GM12878 (cell line): ENCODE data around the gene SEL1L3. TPM values are rescaled to one million over a fixed set of nuclear protein-coding genes. Genes with fewer than 3 reads are reported as not detected.

Experiments used
- ATAC-seq: fragments of 200-7000 bp; cut with Tn5 transposase; 3 replicates; pipeline ENCODE4 v1.9.1; 2020; ENCODE audit warnings: mild to moderate bottlenecking, moderate library complexity
- BruUV-seq: library from RNA; stranded (reverse); fragments of 400-500 nt; replicated peaks from 2 replicates; lab custom pipeline; 2021; lab: Mats Ljungman, UMichigan
- CTCF ChIA-PET: fragments of 300-600 bp; sonication (Branson Sonifier 250); formaldehyde crosslinking; extraction: SDS; loops from one replicate; lab custom pipeline; 2021; ENCODE audit warnings: inconsistent platforms; lab: Yijun Ruan, JAX
- POLR2A ChIA-PET: fragments of 350-600 bp; formaldehyde crosslinking; extraction: SDS; loops from one replicate; lab custom pipeline; 2021; ENCODE audit warnings: inconsistent platforms; lab: Charles Lee
- RAD21 ChIA-PET: fragments of 300-600 bp; sonication (Branson Sonifier 250); formaldehyde crosslinking; loops from one replicate; lab custom pipeline; 2023; ENCODE audit warnings: antibody characterized with exemption; ENCODE audit not compliant: unreplicated experiment; lab: Charles Lee
- SMC1A ChIA-PET: fragments of 300-600 bp; sonication (Branson Sonifier 250); formaldehyde crosslinking; loops from one replicate; lab custom pipeline; 2023; ENCODE audit not compliant: unreplicated experiment, uncharacterized antibody; lab: Charles Lee
- DNase-seq: peaks from one replicate; pipeline ENCODE4 v3.0.0-alpha.2; 2011; ENCODE audit warnings: low read depth, low spot score
- FAIRE-seq: peaks from 3 replicates; lab custom pipeline; 2011; peaks lifted over from hg19 to GRCh38; lab: Jason Lieb, UNC
- H2AFZ ChIP-seq: 2 replicates; pipeline ENCODE4 v1.6.0; 2011; ENCODE audit warnings: low read depth, low read length, control low read depth; ENCODE audit not compliant: control insufficient read depth
- H3K27ac ChIP-seq: 2 replicates; pipeline ENCODE4 v1.5.1; 2011; ENCODE audit warnings: control low read depth; ENCODE audit not compliant: control insufficient read depth, insufficient read depth
- H3K27me3 ChIP-seq, 2 experiments: replicated peaks in 1 of 2; 2 replicates each; pipeline versions ENCODE4 v1.6.0 to v1.6.1; 2011; ENCODE audit warnings: low read length in 1 of 2; ENCODE audit not compliant: control insufficient read depth in 2 of 2, insufficient read depth in 2 of 2
- H3K36me3 ChIP-seq, 2 experiments: 2 replicates each; pipeline ENCODE4 v1.5.1; 2011; ENCODE audit warnings: low read length in 1 of 2; ENCODE audit not compliant: control insufficient read depth in 2 of 2, insufficient read depth in 2 of 2
- H3K4me1 ChIP-seq: 2 replicates; pipeline ENCODE4 v1.6.1; 2011; ENCODE audit warnings: mild to moderate bottlenecking, low read length, moderate library complexity, mixed read lengths; ENCODE audit not compliant: control insufficient read depth, insufficient read depth
- H3K4me2 ChIP-seq: 2 replicates; pipeline ENCODE4 v1.6.0; 2011; ENCODE audit warnings: control low read depth; ENCODE audit not compliant: control insufficient read depth, insufficient read depth
- H3K4me3 ChIP-seq: fragments of 200-600 bp; sonication (generic); 2 replicates; pipeline ENCODE4 v1.5.1; 2016
- H3K79me2 ChIP-seq: 2 replicates; pipeline ENCODE4 v1.6.0; 2011; ENCODE audit warnings: low read length; ENCODE audit not compliant: control insufficient read depth, insufficient read depth
- H3K9ac ChIP-seq: 2 replicates; pipeline ENCODE4 v1.8.0; 2011; ENCODE audit warnings: low read length, control low read depth, mixed read lengths; ENCODE audit not compliant: control insufficient read depth, insufficient read depth
- H3K9me3 ChIP-seq: replicated peaks from 3 replicates; pipeline ENCODE4 v1.5.1; 2011; ENCODE audit warnings: mild to moderate bottlenecking, low read length; ENCODE audit not compliant: control insufficient read depth, insufficient read depth
- H4K20me1 ChIP-seq: 2 replicates; pipeline ENCODE4 v1.6.0; 2011; ENCODE audit not compliant: control insufficient read depth, insufficient read depth
- BHLHE40 ChIP-seq, 2 experiments: fragments of 450-650 bp in 1 of 2; IDR thresholded peaks; 2 replicates each; pipeline ENCODE4 v1.6.1; 2011 to 2017; ENCODE audit warnings: low read depth in 2 of 2, borderline replicate concordance in 1 of 2, improper control_type of control experiment in 1 of 2, low read length in 1 of 2, mild to moderate bottlenecking in 1 of 2
- NFIC ChIP-seq: IDR thresholded peaks from 2 replicates; pipeline ENCODE4 v1.6.1; 2012; ENCODE audit warnings: low read depth, mild to moderate bottlenecking, inconsistent platforms, low read length, moderate library complexity
- SMARCA5 ChIP-seq: fragments of 450-650 bp; IDR thresholded peaks from 2 replicates; pipeline ENCODE4 v1.6.1; 2017; ENCODE audit warnings: mild to moderate bottlenecking
- WGBS: methylation state at CpG from one replicate; pipeline ENCODE4 v1.1.6; 2016; ENCODE audit warnings: low lambda C conversion rate; ENCODE audit not compliant: insufficient replicate concordance, insufficient coverage; ENCODE audit errors: missing lambda C conversion rate; 5-methylcytosine and 5-hydroxymethylcytosine counted together
- in situ Hi-C: fragments of 300-500 bp; cut with MboI; formaldehyde crosslinking; loops from 9 replicates; pipeline ENCODE4 v1.14.3; 2018; ENCODE audit warnings: mixed read lengths
- intact Hi-C: fragments of 100-400 bp; cut with micrococcal nuclease; formaldehyde crosslinking; loops from one replicate; pipeline ENCODE4 v1.14.2; 2022; ENCODE audit not compliant: unreplicated experiment
- polyA plus RNA-seq, 11 experiments: library from polyadenylated mRNA; depleted of rRNA in 4 of 11; unstranded in 6 of 11; stranded (reverse) in 5 of 11; fragments of >200 nt; fragmentation: Nextera tagmentation in 4 of 11; fragmentation: Illumina TruSeq in 1 of 11; extraction: Ambion mirVana in 4 of 11; extraction: Trizol in 1 of 11; gene quantifications; 1 replicate in 1 of 11; 2 replicates in 10 of 11; pipeline versions ENCODE4 v1.2.1 to v1.2.3, GENCODE V29; 2011 to 2016; ENCODE audit warnings: inconsistent platforms in 2 of 11, missing spikeins in 2 of 11, low read depth in 1 of 11
- total RNA-seq, 4 experiments: library from RNA; depleted of rRNA in 3 of 4; stranded (reverse); fragments of >200 nt in 3 of 4; fragmentation: Illumina TruSeq in 1 of 4; extraction: Trizol in 1 of 4; gene quantifications; 2 replicates each; pipeline versions ENCODE4 v1.2.1 to v1.2.3, GENCODE V29; 2013 to 2021
- TF ChIP-seq, protein P1 (sequence below): fragments of 450-650 bp; IDR thresholded peaks from 2 replicates; pipeline ENCODE4 v1.6.1; 2016; ENCODE audit warnings: mild to moderate bottlenecking

SEL1L3 gene
- total and polyA plus RNA-seq, 10 of the 15 experiments (the other 5 are each of a cell fraction or from before 2014, with no cell fraction given): 20.4 to 82.2 (median 47.3) TPM

DNA sequence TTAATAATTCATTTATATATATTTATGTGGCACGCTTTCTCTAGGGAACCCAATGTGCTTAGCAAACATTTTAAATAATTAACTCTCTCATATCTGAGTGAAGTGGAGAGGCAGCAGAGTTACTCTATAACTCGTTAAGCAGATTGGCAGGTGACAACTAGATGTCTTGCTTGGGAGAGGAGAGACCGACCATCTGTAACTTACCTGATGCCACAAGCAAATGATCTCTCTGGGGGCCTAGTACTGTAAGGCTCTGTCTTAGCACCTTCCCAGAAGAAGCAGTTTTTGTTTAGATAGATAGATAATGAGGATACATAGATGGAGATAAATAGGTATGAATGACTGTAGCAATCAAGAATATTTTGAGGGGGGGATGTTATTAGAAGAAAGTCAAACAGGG is 11.9 kb upstream of the SEL1L3 start:
- ChIA-PET CTCF (interaction anchor here (1.5 kb wide), 1 partner anchor 15 kb away, joined by 3 read pairs; no protein-coding TSS in a partner anchor), POLR2A (no interaction called here), SMC1A (interaction anchor here (1.6 kb wide), 1 partner anchor 15 kb away, joined by 5 read pairs; no protein-coding TSS in a partner anchor), RAD21 (no interaction called here)
- no peak overlapping the region for H3K4me3 ChIP-seq
- H3K4me2 ChIP-seq: no peak overlapping the region
- H3K79me2 ChIP-seq: no peaks in the 10 kb centered on the region
- in situ Hi-C loops: no loop called here
- no peaks in the 10 kb centered on the region for H3K36me3 ChIP-seq
- WGBS: 51% methylated on average over 3 of the region's 3 CpGs
- BruUV-seq: no TSS peak
- H3K9ac ChIP-seq: no peak overlapping the region
- no peak for FAIRE-seq
- peak; percentile 48 for ATAC-seq
- peaks cover 10% of the 10 kb centered on the region; the same call in 2 of the 3 replicates for H3K9me3 ChIP-seq
- intact Hi-C loops: no loop called here
- DNase-seq: no peak
- no peaks in the 10 kb centered on the region for H4K20me1 ChIP-seq
- peaks cover 96% of the 10 kb centered on the region for H3K4me1 ChIP-seq
- H3K27ac ChIP-seq: peak overlapping the region; percentile 89
- H2AFZ ChIP-seq: no peak overlapping the region
- TF ChIP-seq SMARCA5 (0 out of 2 replicates have a peak, but pooled peaks have one; percentile 26), NFIC (no peak), BHLHE40 (IDR thresholded peaks at IDR 0.05; ENCODE audit: borderline replicate concordance in 1 of 2, low read depth in 2 of 2, low read length in 1 of 2) (peak in 1 of 2 experiments; percentile 21; a peak in 1 of 4 replicates)
- TF ChIP-seq, protein P1, sequence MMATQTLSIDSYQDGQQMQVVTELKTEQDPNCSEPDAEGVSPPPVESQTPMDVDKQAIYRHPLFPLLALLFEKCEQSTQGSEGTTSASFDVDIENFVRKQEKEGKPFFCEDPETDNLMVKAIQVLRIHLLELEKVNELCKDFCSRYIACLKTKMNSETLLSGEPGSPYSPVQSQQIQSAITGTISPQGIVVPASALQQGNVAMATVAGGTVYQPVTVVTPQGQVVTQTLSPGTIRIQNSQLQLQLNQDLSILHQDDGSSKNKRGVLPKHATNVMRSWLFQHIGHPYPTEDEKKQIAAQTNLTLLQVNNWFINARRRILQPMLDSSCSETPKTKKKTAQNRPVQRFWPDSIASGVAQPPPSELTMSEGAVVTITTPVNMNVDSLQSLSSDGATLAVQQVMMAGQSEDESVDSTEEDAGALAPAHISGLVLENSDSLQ: peak; percentile 65
- H3K27me3 ChIP-seq: no peaks in the 10 kb centered on the region; a peak in 1 of 4 replicates
